AG10803 (cell line): Measurements from ENCODE around the gene SP140L.

Experiments used
- DNase-seq: peaks from one replicate; pipeline ENCODE4 v3.0.0; 2010; ENCODE audit warnings: low read depth
- H3K4me3 ChIP-seq: 2 replicates; pipeline ENCODE4 v1.5.1; 2011; ENCODE audit warnings: mild to moderate bottlenecking, low read length, control low read depth
- TF ChIP-seq, protein P1 (sequence below): conservative IDR thresholded peaks from 2 replicates; pipeline ENCODE4 v1.5.1; 2011; ENCODE audit warnings: mild to moderate bottlenecking, low read length, control low read depth, inconsistent platforms

The SP140L gene

GRCh38 chr2:230318190-230319121 lies 8.5 kb upstream of the SP140L start:
- H3K4me3 ChIP-seq = no peak overlapping the region
- DNase-seq = no peak
- TF ChIP-seq, protein P1, sequence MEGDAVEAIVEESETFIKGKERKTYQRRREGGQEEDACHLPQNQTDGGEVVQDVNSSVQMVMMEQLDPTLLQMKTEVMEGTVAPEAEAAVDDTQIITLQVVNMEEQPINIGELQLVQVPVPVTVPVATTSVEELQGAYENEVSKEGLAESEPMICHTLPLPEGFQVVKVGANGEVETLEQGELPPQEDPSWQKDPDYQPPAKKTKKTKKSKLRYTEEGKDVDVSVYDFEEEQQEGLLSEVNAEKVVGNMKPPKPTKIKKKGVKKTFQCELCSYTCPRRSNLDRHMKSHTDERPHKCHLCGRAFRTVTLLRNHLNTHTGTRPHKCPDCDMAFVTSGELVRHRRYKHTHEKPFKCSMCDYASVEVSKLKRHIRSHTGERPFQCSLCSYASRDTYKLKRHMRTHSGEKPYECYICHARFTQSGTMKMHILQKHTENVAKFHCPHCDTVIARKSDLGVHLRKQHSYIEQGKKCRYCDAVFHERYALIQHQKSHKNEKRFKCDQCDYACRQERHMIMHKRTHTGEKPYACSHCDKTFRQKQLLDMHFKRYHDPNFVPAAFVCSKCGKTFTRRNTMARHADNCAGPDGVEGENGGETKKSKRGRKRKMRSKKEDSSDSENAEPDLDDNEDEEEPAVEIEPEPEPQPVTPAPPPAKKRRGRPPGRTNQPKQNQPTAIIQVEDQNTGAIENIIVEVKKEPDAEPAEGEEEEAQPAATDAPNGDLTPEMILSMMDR = no peak

GRCh38 chr2:230319211-230319862 lies 7.7 kb upstream of the SP140L start:
- TF ChIP-seq, protein P1 = no peak
- no peak overlapping the region for H3K4me3 ChIP-seq
- DNase-seq = no peak

GRCh38 chr2:230321031-230321430 lies 6.0 kb upstream of the SP140L start:
- H3K4me3 ChIP-seq = no peak overlapping the region
- DNase-seq = no peak
- TF ChIP-seq, protein P1 = no peak

DNA sequence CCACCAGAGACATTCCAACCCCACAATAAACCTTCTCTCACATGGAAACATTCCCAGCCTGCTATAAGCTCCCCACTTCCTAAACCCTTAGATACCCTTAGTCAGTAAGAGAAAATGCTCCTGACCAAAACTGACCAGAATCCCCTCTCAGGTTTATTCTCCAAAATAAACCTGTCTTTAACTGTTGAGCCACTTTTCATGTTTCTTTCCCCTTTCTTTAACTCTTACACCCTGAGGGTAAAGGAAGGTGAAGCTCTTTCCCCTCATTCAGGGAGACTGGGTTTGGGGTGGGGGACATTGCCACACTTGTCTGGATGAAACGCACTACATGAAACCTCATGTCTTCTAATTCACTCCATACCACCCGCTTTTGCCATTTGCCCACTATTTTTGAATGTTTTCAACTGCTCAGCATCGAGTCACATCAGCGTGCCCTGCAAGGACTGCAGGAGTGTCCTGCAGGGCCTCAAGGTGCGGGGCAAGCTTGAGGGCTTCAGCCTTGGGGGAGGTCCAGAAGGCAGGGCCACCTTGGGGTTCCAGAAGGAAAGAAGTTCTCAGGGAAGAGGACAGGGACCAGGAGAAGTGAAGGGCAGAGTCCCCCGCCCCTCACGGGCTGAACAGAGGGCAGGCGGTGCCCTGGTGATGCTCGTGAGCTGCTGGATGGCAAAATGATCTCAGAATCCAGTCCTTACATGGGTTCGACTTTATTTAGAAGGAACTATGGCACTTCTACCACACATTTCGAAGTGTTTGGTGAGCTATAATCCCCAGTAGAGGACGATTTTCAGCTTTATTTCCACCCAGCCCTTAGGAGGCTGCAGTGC lies 4.2 kb upstream of the SP140L start:
- no peak overlapping the region for H3K4me3 ChIP-seq
- TF ChIP-seq, protein P1 = no peak
- DNase-seq = no peak

DNA sequence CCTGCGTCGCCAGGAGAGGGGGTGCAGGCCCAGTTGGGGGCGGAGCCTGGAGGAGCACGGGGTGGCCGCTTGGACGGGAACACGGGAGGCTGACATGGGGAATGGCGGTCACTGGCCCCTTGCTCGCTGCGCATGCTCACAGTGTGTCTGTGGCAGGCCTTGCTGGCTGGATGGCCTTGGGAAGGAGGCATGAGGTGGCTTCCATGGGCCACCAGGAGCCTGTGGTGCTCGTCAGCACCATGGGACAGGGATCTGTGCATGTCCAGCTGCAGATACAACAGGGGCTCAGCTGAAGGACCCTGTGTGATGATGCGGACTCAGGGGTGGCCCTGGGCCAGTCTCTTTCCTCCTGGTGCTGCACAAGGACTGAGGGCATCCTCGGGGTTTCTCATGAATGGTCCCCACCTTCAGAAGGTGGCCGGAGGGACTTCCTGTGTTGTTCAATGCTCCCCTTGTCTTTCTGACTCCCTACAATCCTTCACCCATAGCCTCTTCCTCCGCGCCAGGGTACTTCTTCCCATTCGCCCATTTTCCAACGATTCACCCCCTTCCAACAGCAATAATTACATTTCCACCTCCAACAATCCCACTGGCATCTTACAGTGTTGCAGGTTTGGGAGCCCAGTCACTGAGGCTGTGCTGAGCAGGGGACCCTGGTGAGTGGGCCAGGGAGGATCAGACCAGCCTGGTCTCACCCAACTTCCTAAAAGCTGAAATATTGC lies 3.4 kb upstream of the SP140L start:
- no peak overlapping the region for H3K4me3 ChIP-seq
- DNase-seq = no peak
- TF ChIP-seq, protein P1 = peak; percentile 18; the same call in 1 of the 2 replicates

GRCh38 chr2:230324503-230324902 lies 2.5 kb upstream of the SP140L start:
- H3K4me3 ChIP-seq = no peak overlapping the region
- no peak for DNase-seq
- TF ChIP-seq, protein P1 = no peak
